C4-2B (cell line): Measurements from ENCODE around the gene HRH1.

Experiments
- H3K27ac ChIP-seq: fragments of 450-650 bp; 2 replicates; pipeline ENCODE4 v1.5.1; 2017
- ZFX ChIP-seq: fragments of 450-650 bp; IDR thresholded peaks from 2 replicates; pipeline ENCODE4 v1.6.1; 2017
- TF ChIP-seq, protein P1 (sequence below): fragments of 450-650 bp; conservative IDR thresholded peaks from 2 replicates; pipeline ENCODE4 v1.5.1; 2017; ENCODE audit warnings: mild to moderate bottlenecking

HRH1 gene

DNA sequence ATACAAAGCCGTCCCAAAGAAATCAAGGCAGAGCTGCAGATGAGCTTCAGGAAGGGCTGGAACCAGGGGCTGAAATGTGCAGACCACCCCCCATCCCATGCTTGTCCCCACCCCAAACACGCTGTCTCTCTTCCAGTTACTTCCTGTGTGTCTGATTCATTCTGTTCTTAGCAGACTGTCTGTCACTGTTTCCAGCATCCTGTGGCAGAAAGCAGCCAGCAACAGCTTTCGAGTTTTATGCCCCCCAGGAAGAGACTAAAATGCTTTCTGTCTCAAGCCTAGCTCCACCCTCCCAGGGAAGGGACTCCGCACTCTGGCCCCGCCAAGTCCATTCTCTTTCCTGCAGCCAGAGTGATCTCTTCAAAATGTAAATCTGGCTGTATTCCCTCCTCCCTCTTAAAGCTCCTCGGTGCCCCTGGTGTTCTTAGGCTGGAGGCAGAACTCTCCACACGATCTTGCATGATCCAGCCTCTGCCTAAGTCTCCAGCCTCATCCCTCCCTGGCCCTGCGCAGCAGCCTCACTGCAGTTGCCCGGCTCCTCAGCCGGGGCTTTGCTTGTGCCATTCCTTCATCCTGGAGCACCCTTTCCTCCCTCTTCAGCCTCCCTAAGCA is 41.5 kb downstream of the HRH1 start:
- TF ChIP-seq, protein P1, sequence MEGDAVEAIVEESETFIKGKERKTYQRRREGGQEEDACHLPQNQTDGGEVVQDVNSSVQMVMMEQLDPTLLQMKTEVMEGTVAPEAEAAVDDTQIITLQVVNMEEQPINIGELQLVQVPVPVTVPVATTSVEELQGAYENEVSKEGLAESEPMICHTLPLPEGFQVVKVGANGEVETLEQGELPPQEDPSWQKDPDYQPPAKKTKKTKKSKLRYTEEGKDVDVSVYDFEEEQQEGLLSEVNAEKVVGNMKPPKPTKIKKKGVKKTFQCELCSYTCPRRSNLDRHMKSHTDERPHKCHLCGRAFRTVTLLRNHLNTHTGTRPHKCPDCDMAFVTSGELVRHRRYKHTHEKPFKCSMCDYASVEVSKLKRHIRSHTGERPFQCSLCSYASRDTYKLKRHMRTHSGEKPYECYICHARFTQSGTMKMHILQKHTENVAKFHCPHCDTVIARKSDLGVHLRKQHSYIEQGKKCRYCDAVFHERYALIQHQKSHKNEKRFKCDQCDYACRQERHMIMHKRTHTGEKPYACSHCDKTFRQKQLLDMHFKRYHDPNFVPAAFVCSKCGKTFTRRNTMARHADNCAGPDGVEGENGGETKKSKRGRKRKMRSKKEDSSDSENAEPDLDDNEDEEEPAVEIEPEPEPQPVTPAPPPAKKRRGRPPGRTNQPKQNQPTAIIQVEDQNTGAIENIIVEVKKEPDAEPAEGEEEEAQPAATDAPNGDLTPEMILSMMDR = no peak
- TF ChIP-seq ZFX = no peak
- H3K27ac ChIP-seq = no peak overlapping the region

DNA sequence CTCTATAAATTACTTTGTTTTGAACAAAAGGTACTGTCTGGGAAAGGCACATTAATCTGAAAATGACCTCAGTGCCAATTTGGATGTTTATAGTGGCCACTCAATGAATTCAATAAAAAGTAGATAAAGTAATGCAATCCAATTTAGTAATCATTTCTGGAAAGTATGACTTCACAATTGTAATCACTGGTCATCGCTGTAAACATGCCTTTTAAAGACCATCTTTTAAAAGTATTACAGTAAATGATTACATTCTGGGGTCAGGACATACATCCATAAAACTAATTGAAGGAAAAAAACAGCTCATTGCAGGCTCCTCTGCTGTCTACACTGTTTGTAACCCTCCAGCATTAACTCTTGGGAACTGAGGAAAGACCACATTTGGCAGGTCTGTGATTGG is 43.2 kb downstream of the HRH1 start:
- no peak overlapping the region for H3K27ac ChIP-seq

DNA sequence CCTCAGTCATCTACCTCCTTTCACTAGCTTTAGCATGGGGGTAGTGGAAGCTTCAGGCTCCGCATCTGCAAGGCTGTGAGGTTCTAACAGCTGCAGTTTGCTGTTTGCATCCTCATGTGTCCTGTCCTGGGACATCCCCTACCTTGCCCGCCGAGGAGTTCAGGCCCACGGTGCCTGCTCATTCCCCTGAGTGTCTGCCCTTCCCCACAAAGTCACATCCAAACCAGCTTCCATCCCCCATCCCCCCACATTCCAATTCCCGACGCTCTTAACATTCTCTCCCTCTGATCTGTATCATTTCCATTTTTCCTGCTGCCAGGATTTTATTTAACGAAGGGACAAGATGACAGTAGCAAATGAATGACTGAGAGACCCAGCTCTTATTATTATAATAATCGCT is 43.8 kb downstream of the HRH1 start:
- TF ChIP-seq, protein P1 = no peak
- TF ChIP-seq ZFX = no peak
- no peak overlapping the region for H3K27ac ChIP-seq

More for the DNA sequence above, 43.2 kb downstream of the HRH1 start:
- TF ChIP-seq ZFX = no peak
- TF ChIP-seq, protein P1 = no peak

DNA sequence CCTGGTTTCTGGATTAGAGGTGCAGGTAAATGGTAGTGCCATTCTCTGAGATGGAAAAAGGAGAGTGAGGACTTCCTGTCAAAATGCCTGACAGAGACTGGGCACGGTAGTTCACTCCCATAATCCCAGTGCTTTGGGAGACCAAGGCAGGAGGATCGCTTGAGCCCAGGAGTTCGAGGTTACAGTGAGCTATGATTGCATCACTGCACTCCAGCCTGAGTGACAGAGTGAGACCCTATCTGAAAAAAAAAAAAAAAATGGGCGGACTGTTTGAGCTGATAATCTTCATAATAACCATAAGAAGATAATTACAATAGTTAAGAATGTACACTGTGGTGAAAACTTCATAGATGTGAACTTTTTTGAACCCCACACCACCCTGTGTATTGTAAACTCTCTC is 44.2 kb downstream of the HRH1 start:
- no peak overlapping the region for H3K27ac ChIP-seq
- TF ChIP-seq ZFX = no peak
- TF ChIP-seq, protein P1 = no peak

DNA sequence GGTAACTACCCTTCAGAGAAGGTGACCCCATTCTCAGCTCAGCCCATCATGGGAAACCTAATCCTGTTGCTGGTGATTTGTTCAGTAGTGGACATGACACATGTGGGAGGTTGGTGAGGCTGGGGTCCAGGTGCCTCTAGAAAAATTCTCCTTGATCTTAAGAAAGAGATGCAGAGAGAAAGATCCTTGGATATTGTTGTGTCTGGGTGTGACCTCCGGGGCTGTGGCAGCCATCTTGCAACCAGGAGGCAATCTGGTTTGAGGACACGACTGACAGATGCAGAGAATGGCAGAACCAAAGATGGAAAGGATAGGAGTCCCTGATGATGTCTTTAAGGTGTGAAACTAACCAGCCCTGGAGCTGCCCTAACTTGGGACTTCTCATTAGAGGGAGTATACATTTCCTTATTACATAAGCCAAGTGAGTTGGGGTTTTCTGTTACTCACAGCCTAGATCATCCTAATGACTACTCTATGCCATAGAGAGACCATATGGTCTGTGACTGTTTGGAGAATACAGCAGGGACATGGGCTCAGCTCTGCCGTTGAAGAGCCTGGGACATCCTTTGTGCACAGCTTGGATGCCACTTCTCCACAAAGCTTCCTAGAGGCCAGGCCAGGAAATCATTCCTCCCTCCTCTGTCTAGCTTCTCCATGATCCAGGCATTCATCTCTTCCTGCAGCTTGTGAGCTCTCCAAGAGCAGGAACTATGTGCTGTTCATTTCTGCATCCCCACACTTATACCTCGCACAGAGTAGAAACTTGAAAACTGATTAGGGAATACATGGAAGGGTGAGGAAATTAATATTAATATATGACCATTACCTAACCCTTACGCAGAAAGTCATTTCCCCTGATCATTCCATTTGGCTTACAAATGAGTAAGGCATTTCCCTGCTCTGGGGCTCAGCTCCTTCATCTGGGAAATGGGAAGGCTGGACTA is 45.9 kb downstream of the HRH1 start:
- no peak overlapping the region for H3K27ac ChIP-seq

DNA sequence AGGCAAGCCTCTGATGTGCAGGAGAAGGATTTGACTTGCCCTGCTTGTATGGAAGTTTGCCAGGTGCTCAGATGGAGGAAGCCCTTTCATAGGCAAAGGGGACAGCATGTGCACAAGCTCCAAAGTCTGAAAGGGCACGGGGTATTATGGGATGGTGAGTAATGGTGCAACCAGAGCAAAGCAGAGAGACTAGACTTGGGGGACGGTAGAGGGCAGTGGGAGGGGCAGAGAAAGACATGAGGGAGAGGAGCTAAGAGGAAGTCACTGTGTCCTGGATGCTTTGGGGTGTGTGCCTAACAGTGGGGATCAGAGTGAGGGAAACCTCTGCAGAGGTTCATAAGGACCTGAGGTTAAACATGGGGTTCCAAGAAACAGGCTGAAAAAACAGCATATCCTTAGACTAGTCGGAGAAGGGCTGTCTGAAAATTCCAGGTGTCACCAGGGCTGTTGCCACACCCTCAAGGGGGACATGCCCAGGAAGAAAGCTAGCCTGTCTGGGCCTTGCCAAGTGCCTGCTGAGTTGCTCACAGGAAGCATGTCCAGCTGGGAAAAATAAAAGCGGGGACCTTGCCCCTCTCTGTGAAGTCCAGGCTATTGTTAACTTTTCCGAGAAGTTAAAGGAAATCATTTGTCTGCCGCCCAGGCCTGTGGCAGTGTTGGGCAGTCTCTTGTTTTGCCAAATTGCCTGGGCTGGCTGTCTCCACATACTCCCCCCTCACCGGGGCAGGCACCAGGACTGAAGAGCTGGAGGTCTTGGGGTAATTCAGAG is 47.1 kb downstream of the HRH1 start:
- H3K27ac ChIP-seq = no peak overlapping the region

More for the DNA sequence above, 45.9 kb downstream of the HRH1 start:
- TF ChIP-seq, protein P1 = no peak
- TF ChIP-seq ZFX = no peak

More for the DNA sequence above, 47.1 kb downstream of the HRH1 start:
- TF ChIP-seq ZFX = no peak
- TF ChIP-seq, protein P1 = no peak
